Tongue (tissue), 3 donors: ENCODE results near the gene UGT2B10. TPM values are rescaled to one million over a fixed set of nuclear protein-coding genes. Genes with fewer than 3 reads are reported as not detected.
A peak's percentile ranks its signal among the peaks of the same experiment; 100 is the strongest.

ENCODE experiments used
- DNase-seq: peaks from one replicate; pipeline ENCODE4 v3.0.0-alpha.2; 2015
- small RNA-seq: library from RNA; depleted of rRNA; stranded (forward); fragments of <200 nt; gene quantifications from one replicate; pipeline ENCODE3, GENCODE V24; 2014; ENCODE audit warnings: low replicate concordance
- total RNA-seq: library from RNA; depleted of rRNA; stranded (reverse); fragments of >200 nt; gene quantifications from one replicate; pipeline ENCODE4 v1.2.3, GENCODE V29; 2014

Gene UGT2B10
- total RNA-seq, 1 donor from 2014 or later, result not detected

GRCh38 chr4:68871809-68872642 lies 56.2 kb downstream of the UGT2B10 start:
- DNase-seq, result peak; percentile 27

GRCh38 chr4:68872643-68873502 lies 57.1 kb downstream of the UGT2B10 start:
- DNase-seq, result no peak

DNA sequence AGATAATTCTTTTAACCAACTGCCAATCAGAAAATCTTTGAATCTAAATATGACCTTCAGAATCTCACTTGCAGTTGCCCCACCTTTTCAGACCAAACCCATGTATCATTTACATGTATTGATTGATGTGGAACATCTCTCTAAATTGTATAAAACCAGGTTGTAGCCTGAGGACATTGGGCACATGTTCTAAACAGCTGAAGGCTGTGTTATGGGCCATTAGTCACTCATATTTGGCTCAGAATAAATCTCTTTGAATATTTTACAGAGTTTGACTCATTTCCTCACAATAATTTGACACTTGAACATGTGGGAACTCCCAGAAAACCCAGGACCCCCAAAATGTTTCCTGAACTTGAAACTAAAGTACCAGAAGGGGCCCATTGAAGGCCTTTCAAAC lies 58.7 kb downstream of the UGT2B10 start:
- no peak for DNase-seq

DNA sequence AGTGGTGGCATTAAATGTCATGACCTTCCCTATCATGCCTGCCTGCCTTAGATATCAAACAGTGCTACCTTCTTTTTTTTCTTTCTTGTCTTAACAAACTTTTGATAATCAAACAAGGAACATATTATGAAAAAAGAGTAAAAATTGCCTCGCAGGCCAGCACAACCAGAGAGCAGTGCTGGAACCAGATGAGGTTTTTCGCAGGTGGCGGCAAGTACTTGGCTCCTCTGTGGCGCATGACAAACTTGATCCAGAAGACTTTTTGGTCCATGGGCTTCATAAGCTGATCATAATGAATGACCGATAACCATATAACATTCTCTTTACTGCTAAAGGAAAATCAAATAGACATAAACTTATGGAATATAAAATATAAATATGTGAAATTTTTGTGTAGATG lies 61.8 kb downstream of the UGT2B10 start:
- no peak for DNase-seq

DNA sequence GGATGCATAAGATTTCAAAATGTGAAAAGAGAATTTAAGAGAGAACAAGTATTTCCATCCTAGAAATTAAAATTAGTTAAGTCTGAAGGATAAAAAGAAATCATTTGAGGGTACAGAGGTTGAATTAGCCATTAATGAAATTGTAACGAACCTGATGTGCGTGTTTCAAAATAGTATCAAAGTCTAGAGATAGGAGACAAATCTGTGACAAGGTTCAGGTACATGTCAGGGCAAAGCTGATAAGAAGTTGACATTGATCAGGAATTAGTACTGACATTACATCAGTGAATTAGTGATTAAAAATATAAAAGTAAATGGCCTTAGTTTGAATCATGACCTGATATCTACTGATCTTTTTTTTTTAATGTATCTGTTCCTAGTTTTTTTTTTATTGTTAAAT lies 62.3 kb downstream of the UGT2B10 start:
- no peak for DNase-seq

Small RNAs within 50 kb of the gene (small RNA-seq; reads per million reads assigned to genes)
- not detected for gene AC021146.4
- gene AC021146.9, result not detected

Other genes starting within 250 kb of the UGT2B10 start
- not detected for gene UGT2B17, start 239.7 kb upstream of the UGT2B10 start, total RNA-seq
- gene UGT2B15, start 145.3 kb upstream of the UGT2B10 start, total RNA-seq, result not detected
- gene UGT2A3, start 135.8 kb downstream of the UGT2B10 start, total RNA-seq, result not detected